Measurements from ENCODE around the gene PNRC1.
"Not testable (repeated sequence)": the region's sequence is repeated elsewhere in the genome, so short reads cannot be mapped to it uniquely, and the experiment has no call there.

Gene PNRC1

DNA sequence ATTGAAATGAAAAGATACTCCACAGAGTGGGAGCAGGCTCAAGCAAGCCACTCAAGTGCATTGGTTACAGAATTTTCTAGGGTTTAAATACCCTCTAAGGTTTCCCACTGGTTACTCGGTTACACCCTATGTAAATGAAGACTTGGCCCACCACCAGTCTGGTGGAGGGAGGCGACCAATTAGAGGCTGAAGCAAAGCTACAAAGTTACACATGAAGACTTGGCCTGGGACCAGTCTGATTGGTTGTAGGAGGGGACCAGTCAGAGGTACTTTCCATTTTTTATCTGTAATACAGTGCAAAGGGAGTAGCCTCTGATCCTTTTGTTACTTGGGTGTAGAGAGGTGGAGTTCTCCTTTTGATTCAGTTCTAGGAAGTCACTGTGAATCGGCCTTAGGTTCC is 29.7 kb downstream of the PNRC1 start:
- no peak for DNase-seq (ENCODE audit: low spot score)

DNA sequence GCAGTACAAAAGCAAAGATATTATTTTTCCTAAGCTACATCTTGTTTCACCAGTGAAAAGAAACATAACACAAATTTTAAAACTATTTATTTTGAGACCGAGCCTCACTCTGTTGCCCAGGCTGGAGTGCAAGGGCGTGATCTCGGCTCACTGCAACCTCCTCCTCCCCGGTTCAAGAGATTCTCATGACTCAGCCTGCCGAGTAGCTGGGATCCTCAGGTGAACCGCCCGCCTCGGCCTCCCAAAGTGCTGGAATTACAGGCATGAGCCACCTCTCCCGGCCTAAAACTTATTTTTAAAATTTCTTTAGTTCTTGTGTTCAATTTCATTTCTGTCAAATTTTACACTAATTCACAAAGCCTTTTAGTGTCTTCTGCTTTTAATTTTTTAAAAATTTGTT is 31.4 kb downstream of the PNRC1 start:
- DNase-seq (ENCODE audit: low spot score): no peak

GRCh38 chr6:89116702-89117101 is 36.2 kb downstream of the PNRC1 start:
- DNase-seq (ENCODE audit: low spot score): no peak

DNA sequence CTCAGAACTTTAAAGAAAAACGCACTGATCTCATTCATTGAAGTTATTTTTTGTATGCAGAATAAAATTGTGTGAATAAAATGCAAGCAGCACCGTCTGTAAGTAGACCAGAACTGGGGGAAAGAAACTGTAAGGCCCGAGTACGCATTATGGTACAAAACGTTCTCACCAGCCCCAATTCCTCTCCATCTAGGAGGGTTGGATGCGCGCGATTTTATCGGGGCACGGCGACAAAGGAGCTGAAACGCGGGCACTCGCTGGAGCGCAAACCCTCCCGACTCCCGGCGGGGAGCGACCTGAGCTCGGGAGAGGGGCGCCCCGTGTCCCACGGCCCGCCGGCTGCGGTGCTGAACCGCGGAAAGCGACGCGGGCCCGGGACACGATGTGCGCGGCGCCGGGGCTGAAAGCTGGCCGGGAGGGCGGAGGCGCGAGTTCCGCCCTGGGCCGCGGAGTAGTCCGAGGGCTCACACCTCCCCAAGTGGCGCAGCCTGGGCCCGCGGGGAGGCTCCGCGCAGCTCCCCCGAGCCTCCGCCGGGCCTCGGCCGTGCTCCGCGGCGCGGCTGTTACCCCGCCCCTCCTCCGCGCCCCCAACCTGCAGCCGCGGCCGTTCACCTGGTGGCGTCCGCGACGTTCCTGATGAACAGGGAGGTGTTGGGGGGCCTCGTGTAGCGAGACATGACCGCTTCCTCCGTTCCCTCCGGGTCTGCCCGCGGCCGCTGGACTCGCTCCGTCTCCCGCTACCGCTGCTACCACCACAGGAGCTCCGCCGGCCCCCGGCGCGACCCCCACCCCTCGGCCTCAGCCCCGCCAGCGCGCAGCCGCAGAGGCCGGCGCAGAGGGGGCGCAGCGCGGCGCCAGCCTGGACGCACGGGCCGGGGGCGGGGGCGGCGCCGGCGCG is 36.9 kb downstream of the PNRC1 start, which contains the start of gene SRSF12:
Gene SRSF12, minus strand, starts transcription at position 861 of the 898 bp plus-strand sequence. Its CDS starts 184 bp downstream, at position 677.
- DNase-seq (ENCODE audit: low spot score): peak; percentile 87

DNA sequence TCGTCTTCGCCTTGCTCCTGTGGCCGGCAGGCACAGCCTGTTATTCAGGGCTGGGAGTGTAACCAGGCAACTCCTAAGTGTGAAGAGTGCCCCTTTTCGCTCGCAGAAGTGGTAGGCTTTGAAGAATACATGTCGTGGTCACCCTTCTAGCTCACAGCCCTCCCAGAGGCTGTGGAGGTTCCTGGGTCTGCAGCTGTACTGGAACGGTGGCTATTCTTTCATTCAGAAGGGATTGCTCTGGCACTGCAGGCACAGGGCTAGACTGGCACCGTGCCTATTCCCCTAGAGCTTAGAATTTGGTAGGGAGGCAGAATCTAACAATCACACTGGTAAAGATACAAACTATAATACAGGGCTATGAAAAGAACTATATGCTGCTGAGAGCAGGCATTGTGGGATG is 38.4 kb downstream of the PNRC1 start:
- no peak for DNase-seq (ENCODE audit: low spot score)

DNA sequence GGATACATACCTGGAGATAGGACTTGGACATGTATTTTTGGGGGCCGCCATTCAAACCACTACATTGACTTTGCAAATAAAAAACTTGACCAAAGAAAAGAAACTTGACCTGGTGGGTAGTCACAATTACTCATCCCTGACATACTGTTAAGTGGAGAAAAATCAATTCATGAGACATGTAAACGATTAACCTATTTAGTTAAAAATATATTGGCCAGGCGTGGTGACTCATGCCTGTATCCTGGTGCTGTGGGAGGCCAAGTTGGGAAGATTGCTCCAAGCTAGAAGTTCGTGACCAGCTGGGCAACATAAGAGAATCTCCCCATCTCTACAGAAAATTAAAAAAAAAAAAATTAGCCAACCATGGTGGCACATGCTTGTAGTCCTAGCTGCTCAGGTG is 39.8 kb downstream of the PNRC1 start:
- no peak for DNase-seq (ENCODE audit: low spot score)

GRCh38 chr6:89121934-89122333 is 41.4 kb downstream of the PNRC1 start:
- DNase-seq (ENCODE audit: low spot score): no peak

GRCh38 chr6:89122625-89123024 is 42.1 kb downstream of the PNRC1 start:
- DNase-seq (ENCODE audit: low spot score): peak; percentile 51

GRCh38 chr6:89128256-89128671 is 47.7 kb downstream of the PNRC1 start:
- not testable (repeated sequence) for DNase-seq (ENCODE audit: low spot score)

DNA sequence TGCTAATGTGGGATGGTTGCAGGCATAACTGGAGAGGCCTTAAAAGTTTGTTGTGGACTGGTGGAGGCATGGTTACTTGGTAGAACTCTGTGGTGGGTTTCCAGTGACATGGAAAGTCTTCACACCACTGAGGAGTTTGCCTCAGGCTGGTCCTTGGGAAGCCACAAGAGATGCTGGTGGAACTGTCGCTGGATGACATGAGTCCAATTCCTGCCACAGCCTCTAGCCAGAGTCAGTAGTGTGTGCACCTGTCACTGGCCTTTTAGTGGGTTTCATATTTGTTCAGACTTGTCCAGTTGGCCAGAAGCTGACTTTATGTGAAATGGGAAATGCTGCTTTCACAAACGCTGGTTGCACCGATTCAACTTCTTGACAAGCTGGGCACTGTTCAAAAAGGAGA is 51.0 kb downstream of the PNRC1 start:
- no peak for DNase-seq (ENCODE audit: low spot score)

GRCh38 chr6:89132057-89132456 is 51.5 kb downstream of the PNRC1 start:
- no peak for DNase-seq (ENCODE audit: low spot score)

- no peak for DNase-seq (ENCODE audit: low spot score)
Observed at GRCh38 chr6:89133981-89134380, 53.4 kb downstream of the PNRC1 start.

DNA sequence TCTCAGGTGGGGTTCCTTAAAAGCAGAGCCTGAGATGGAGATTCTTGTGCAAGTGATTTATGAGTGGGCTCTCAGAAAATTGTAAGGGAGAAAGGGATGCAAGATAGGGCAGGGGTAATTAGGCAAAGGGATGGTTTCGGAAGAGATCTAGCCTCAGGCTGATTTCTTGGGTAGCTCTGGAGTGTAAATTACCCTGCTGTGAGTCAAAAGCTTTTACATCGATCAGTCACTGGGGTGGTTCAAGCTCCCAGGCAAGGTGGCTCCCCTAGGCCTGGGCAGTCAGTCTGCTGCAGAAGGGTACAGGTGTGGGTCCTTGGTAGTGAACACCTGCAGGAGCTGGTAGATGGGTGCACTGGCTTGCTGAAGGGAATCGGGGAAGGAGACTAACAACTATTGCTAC is 54.2 kb downstream of the PNRC1 start:
- DNase-seq (ENCODE audit: low spot score): no peak
